Neuron (in vitro differentiated cells): ENCODE data around the gene LMOD1.
A peak's percentile ranks its signal among the peaks of the same experiment; 100 is the strongest.

Source experiments
- H2AFZ ChIP-seq: one replicate; pipeline ENCODE4 v1.6.1; 2013; ENCODE audit warnings: low read depth, mild to moderate bottlenecking, inconsistent platforms, low read length, moderate library complexity
- H3K27me3 ChIP-seq: one replicate; pipeline ENCODE4 v1.6.1; 2013; ENCODE audit warnings: low read length; ENCODE audit not compliant: insufficient read depth
- H3K36me3 ChIP-seq: one replicate; pipeline ENCODE4 v1.6.1; 2013; ENCODE audit warnings: low read length; ENCODE audit not compliant: insufficient read depth
- H3K4me1 ChIP-seq: one replicate; pipeline ENCODE4 v1.6.1; 2013; ENCODE audit warnings: low read length; ENCODE audit not compliant: insufficient read depth
- H3K4me3 ChIP-seq: 2 replicates; pipeline ENCODE4 v1.5.1; 2013; ENCODE audit warnings: mild to moderate bottlenecking, low read length, moderate library complexity
- H3K9me3 ChIP-seq: one replicate; pipeline ENCODE4 v1.6.1; 2013; ENCODE audit warnings: low read length

LMOD1 gene

DNA sequence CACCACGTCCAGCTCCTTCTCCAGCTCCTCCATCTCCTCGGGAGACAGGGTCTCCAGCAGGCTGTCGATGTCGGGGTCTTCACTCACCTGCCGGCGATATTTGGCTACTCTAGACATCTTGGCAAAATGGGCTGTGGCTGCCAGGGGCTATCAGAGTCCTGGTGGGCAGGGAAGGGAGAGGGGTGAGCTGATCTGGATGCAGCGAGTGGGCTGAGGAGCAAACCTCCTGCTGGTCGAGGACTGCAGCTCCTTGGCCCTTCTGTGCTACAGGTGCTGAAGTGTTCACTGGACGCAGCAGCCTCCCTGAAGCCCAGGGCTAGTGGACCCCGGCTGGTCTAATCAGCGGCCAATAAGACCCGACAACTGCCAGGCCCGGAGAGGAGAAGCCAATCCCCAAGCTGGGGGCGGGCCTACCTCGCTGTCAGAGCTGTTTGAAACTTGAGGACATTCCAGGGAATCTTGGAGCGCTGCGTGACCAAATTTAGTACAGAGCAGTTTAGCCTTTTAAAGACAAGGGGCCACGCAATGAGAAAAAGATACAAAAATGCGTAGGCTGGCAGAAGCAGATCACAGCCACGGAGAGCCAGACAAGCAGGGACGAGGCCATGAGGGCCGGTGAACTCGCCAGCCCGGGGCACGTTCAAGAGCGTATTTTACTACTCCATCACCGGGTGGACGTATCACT is at the start of gene LMOD1:
Gene LMOD1 (minus strand): TSS at position 325 of the 685 bp plus-strand sequence. CDS start 208 bp downstream, at position 117.
- Histone ChIP-seq H3K4me1 (peaks cover 23% of the 10 kb centered on the region), H3K27me3 (peaks cover 38% of the 10 kb centered on the region), H3K36me3 (no peaks in the 10 kb centered on the region), H2AFZ (peak within 1 kb of the TSS; percentile 39), H3K9me3 (no peaks in the 10 kb centered on the region), H3K4me3 (peak within 1 kb of the TSS; percentile 41)

DNA sequence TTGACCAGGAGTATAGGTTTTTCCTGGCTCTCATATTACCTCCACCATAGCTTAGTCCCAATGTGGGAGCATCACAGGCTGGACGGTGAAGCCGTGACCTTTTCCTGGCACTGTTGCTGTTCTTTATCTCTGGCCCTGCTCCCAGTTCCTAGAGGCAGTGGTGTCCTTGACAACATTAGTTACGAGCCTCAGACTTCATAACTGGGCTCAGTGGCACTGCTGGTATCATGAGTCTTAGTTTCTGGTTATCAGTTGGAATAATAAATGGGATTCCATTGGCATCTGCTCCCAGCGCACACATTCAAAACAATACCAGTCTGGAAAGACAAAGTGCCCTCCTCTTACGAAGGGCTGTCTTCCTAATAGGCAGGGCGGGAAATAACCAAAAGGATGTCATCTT is 44.1 kb upstream of the LMOD1 start:
- no peaks in the 10 kb centered on the region for H3K4me1 ChIP-seq
- no peak overlapping the region for H2AFZ ChIP-seq
- no peak overlapping the region for H3K4me3 ChIP-seq
- no peaks in the 10 kb centered on the region for H3K9me3 ChIP-seq
- peaks cover 59% of the 10 kb centered on the region for H3K36me3 ChIP-seq
- no peaks in the 10 kb centered on the region for H3K27me3 ChIP-seq

DNA sequence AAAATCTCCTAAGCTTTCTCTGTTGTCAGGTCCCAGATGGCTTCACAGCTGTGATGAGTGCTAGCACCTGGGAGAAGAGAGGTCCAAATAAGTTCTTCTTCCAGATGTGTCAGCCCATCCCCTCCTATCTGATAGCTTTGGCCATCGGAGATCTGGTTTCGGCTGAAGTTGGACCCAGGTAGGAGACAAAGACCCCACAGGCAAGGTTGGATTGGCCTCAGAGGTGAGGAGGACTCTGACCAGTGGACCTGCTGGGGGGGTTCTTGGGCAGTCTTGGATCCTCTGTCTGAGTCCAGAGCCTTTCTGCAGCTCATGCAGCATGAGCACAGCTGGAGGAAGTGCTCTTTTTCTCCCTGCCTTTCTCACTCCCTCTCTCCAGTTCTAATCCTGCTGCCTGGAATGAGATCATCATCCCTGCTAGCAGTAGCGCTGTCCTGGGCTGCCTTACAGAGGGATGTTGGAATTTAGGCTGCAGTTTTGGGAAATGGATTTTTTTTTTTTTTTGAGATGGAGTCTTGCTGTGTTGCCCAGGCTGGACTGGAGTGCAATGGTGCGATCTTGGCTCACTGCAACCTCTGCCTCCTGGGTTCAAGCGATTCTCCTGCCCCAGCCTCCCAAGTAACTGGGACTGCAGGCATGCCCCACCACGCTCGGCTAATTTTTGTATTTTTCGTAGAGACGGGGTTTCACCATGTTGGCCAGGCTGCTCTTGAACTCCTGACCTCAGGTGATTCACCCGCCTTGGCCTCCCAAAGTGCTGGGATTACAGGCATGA is 43.2 kb upstream of the LMOD1 start:
- Histone ChIP-seq H2AFZ (no peak overlapping the region), H3K4me1 (no peaks in the 10 kb centered on the region), H3K27me3 (no peaks in the 10 kb centered on the region), H3K9me3 (no peaks in the 10 kb centered on the region), H3K36me3 (peaks cover 52% of the 10 kb centered on the region), H3K4me3 (no peak overlapping the region)

DNA sequence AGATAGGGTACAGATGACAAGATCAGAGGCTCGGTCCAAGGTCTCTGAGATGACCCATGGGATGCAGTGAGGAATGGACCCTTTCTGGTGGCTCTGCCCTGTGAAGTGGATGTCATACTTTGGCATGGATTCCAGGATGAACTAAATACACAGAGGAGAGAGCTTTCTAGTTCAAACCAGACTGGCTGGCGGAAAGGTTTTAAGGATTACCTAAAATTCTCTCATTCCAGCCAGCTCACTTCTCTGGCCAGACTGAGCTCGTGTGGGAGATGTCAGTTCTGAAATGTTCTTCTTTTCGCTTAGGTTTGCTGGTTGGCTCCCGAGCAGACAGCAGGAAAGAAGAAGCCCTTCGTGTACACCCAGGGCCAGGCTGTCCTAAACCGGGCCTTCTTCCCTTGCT is 42.3 kb upstream of the LMOD1 start:
- Histone ChIP-seq H3K27me3 (no peaks in the 10 kb centered on the region), H3K36me3 (peaks cover 45% of the 10 kb centered on the region), H3K9me3 (no peaks in the 10 kb centered on the region), H2AFZ (no peak overlapping the region), H3K4me1 (no peaks in the 10 kb centered on the region), H3K4me3 (no peak overlapping the region)

GRCh38 chr1:201985355-201985754 is 39.0 kb upstream of the LMOD1 start:
- H3K27me3 ChIP-seq = no peaks in the 10 kb centered on the region
- no peak overlapping the region for H2AFZ ChIP-seq
- no peaks in the 10 kb centered on the region for H3K4me1 ChIP-seq
- no peak overlapping the region for H3K4me3 ChIP-seq
- peaks cover 20% of the 10 kb centered on the region for H3K36me3 ChIP-seq
- no peaks in the 10 kb centered on the region for H3K9me3 ChIP-seq

DNA sequence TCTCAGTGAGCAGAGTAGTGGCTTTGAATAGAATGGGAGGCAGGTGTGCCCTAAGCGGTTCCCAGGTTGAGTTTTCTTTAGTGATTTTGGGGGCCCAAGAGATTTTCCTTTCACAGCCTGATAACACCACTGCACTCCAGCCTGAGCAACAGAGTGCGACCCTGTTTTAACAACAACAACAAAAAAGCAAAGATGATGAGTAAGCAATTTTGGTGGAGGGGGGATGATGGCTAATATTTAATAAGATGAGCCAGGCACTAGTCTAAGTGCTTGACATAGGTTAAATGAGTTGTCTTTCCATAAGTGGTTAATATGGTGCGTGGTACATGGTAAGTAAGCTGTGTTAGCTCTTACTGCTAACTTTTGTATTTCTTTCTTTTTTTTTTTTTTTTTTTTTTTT is 38.1 kb upstream of the LMOD1 start:
- Histone ChIP-seq H3K4me3 (peak overlapping the region; percentile 76), H3K27me3 (no peaks in the 10 kb centered on the region), H3K9me3 (no peaks in the 10 kb centered on the region), H3K36me3 (peaks cover 11% of the 10 kb centered on the region), H2AFZ (no peak overlapping the region), H3K4me1 (no peaks in the 10 kb centered on the region)

DNA sequence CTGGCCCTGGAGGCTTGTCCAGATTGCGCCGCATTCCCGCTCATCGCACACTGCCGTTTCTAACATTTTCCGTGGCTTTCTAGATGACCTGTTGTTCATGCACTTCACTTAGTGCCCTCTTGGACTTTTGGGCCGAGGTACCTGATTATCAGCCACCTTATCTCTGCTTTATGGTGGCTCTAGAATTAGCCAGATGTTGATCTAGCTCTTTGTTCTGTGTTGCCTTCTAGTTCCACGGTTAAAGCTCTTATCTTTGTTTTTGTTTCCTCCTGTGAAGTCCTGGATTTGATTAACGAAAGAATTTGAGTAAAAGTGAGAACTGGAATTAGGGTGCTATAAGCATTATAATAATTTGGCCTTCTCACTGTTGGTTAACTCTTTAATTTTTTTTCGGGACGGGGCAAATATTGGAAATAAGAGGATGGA is 37.0 kb upstream of the LMOD1 start:
- H3K4me1 ChIP-seq = no peaks in the 10 kb centered on the region
- no peaks in the 10 kb centered on the region for H3K9me3 ChIP-seq
- peak overlapping the region; percentile 76 for H3K4me3 ChIP-seq
- no peaks in the 10 kb centered on the region for H3K27me3 ChIP-seq
- peak overlapping the region; percentile 40 for H2AFZ ChIP-seq
- H3K36me3 ChIP-seq = peaks cover under 1% of the 10 kb centered on the region

GRCh38 chr1:201982623-201983379 is 36.5 kb upstream of the LMOD1 start, which contains the start of gene RNPEP:
Gene RNPEP (plus strand): TSS chr1:201982648. CDS start chr1:201982667, 19 bp downstream.
- Histone ChIP-seq H3K27me3 (no peaks in the 10 kb centered on the region), H3K4me3 (peak within 1 kb of the TSS; percentile 76), H3K9me3 (no peaks in the 10 kb centered on the region), H3K36me3 (no peaks in the 10 kb centered on the region), H3K4me1 (no peaks in the 10 kb centered on the region), H2AFZ (peak within 1 kb of the TSS; percentile 40)

- H3K27me3 ChIP-seq = no peaks in the 10 kb centered on the region
- no peaks in the 10 kb centered on the region for H3K4me1 ChIP-seq
- H3K9me3 ChIP-seq = no peaks in the 10 kb centered on the region
- no peaks in the 10 kb centered on the region for H3K36me3 ChIP-seq
- H3K4me3 ChIP-seq = peak overlapping the region; percentile 76
- peak overlapping the region; percentile 40 for H2AFZ ChIP-seq
Observed at GRCh38 chr1:201982082-201982622, 35.8 kb upstream of the LMOD1 start.

DNA sequence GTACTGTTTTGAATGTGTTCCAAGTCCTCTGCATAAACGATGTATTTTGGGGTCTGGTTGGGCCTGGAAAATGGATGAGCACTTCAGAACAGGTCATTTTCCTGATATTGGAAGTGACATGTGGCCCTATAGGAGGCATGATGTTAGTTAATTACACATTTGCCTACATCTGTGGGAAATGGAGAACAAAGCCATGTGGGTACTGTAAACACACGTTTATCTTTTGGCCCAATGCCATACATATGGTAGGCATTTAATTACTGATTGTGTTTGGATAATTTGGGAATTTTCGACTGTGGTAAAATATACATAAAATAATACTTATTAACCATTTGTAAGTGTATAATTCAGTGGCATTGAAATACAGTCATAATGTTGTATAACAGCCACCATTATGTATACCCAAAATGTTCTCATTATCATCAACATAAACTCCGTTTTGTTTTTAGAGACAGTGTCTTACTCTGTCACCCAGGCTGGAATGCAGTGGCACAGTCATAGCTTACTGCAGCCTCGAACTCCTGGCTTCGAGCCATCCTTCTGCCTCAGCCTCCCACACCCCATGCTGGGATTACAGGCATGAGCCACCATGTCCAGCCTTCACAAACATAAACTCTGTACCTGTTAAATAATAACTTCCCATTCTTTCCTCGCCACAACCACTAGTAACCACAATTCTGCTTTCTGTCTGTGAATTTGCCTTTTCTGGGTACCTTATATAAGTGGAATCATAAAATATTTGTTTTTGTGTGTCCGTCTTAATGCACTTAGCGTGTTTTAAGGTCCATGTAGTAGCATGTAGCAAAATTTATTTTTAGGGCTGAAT is 24.2 kb upstream of the LMOD1 start:
- H2AFZ ChIP-seq = no peak overlapping the region
- no peak overlapping the region for H3K4me3 ChIP-seq
- no peaks in the 10 kb centered on the region for H3K27me3 ChIP-seq
- no peaks in the 10 kb centered on the region for H3K9me3 ChIP-seq
- H3K4me1 ChIP-seq = no peaks in the 10 kb centered on the region
- peaks cover 42% of the 10 kb centered on the region for H3K36me3 ChIP-seq

DNA sequence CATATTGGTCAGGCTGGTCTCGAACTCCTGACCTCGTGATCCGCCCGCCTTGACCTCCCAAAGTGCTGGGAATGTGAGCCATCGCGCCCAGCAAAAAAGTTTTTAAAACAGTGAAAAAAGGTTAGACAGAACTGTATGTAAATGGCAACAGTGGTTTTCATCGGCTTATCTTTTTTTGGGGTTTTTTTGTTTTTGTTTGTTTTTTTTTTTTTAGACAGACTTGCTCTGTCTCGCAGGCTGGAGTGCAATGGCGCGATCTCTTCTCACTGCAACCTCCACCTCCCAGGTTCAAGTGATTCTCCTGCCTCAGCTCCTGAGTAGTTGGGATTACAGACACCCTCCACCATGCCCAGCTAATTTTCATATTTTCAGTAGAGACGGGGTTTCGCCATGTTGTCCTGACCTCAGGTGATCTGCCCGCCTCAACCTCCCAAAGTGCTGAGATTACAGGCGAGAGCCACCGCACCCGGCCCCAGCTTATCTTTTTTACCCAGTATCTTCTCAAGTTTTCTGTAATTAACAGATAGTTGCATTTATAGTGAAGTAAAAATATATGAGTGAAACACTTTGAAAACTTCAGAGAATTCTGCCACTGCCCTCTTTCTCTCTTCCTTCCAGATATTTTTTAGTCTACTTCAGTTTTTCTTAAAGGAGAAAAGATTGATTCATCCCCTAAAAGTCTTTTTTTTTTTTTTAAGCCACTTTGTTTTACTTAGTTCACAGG is 22.0 kb upstream of the LMOD1 start:
- H3K27me3 ChIP-seq = no peaks in the 10 kb centered on the region
- H2AFZ ChIP-seq = no peak overlapping the region
- no peaks in the 10 kb centered on the region for H3K4me1 ChIP-seq
- H3K4me3 ChIP-seq = no peak overlapping the region
- peaks cover 58% of the 10 kb centered on the region for H3K36me3 ChIP-seq
- H3K9me3 ChIP-seq = no peaks in the 10 kb centered on the region

DNA sequence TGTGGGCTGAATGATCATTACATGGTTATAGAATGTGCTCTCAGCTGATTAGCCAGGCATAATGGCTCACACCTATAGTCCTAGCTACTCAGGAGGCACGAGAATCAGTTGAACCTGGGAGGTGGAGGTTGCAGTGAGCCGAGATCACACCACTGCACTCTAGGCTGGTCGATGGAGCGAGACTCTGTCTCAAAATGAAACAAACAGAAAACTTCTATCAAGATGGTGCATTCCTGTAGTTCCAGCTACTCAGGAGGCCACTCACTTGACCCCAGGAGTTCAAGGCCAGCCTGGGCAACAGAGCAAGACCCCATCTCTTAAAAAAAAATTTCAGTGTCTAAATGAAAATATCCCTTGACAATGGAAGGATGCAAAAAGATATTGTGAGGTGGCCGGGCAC is 19.8 kb upstream of the LMOD1 start:
- Histone ChIP-seq H3K36me3 (peaks cover 75% of the 10 kb centered on the region), H2AFZ (no peak overlapping the region), H3K27me3 (no peaks in the 10 kb centered on the region), H3K4me3 (no peak overlapping the region), H3K4me1 (no peaks in the 10 kb centered on the region), H3K9me3 (no peaks in the 10 kb centered on the region)
